GM21447 (cell line): ENCODE results near the gene AMBP.

ENCODE experiments used
- ATAC-seq: cut with Tn5 transposase; IDR thresholded peaks from one replicate; pipeline ENCODE4 v1.9.1; 2021; ENCODE audit not compliant: unreplicated experiment

Gene AMBP

DNA sequence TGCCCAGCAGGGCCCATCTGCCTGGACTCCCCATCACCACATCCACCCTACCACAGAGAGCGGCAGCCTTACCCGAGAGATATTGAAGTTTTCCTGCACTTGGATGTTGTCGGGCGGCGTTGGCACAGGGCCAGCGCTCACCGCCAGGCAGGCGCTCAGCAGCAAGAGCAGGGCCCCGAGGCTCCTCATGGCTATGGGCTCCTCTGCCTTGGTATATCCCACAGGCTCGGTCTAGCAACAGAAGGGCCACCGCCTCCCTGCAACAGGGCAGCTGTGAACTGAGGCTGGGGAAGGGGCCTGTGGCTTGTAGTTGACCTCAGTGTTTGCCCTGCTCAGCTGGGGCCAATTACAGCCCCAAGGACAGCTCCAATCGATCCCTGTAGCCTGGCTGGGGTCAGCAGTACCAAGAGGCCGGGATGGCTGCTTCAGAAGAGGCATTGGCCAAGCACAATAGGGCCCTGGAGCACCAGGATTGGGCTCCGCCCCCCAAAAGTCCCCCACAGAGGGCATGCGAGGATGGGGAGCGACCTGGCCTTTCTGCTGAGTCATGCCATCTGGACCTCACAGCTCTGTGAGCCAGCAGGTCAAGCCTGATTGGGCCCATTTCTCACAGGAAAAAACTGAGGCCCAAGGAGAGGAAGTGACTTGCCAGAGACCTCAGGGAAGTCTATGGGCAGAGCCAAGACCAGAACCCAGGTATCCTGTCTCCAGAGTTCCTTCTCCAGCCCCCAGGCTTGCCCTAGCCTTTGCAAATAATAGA lies at the start of gene AMBP:
TSS of gene AMBP (minus strand) at position 280 of the 760 bp plus-strand sequence. CDS start at position 189, 91 bp downstream.
- ATAC-seq, result no peak

DNA sequence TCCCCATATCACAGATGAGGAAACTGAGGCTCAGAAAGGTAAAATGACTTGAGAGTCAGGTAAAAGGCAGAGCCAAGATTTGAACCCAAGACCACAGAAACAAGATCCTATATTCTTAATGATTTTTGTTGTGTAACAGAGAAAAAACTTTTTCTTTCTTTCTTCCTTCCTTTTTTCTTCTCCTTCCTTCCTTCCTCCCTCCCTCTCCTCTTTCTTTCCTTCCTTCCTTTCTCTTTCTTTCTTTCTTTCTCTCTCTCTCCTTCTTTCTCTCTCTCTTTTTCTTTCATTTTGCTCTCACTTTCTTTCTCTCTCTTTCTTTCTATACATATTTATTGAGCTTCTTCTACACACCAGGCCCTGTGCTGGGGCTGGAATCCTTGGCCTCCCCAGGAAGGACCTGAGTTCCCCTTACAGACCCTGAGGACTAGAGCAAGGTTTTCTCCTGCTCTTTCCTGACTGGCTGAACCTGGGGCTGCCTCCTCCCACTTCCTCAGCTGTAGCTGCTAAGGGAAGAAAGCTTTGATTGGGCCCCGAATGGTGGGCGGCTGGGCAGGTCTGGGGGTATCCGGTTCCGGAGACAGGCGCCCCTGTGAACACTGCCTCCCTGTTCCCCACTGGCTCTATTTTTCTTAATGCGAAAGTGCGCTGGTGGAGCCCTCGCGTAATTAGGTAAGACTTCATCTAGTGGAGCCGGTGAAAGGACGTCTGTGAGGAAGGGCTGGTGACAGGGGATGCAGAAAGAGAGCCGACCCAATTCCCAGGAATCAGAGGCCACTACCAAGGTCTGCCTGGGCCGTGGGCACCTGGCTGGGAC lies 48.4 kb upstream of the AMBP start:
- no peak for ATAC-seq

DNA sequence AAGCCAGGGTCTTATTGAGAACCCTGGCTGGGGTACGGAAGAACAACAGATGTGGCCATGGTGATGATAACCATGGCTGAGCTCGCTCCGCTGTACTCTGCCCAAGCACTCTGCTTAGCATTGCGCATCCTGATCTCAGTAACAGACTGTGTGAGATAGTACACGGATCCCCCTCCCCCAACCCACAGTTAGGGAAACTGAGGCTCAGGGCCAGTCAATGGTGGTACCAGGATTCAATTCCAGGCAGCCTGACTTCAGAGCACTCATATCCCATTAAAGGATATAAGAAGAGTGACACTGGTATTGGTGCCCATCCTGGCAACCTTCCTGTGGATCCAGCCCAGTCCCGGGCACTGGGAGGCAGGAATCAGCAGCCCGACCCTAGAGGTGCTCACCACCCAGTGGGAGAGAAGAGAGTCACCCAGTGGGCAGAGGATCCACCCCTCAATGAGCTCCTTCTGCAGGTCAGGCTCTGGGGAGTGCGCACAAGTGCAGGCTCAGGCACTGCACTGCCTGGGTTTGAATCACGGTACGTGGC lies 47.4 kb upstream of the AMBP start:
- ATAC-seq, result no peak

DNA sequence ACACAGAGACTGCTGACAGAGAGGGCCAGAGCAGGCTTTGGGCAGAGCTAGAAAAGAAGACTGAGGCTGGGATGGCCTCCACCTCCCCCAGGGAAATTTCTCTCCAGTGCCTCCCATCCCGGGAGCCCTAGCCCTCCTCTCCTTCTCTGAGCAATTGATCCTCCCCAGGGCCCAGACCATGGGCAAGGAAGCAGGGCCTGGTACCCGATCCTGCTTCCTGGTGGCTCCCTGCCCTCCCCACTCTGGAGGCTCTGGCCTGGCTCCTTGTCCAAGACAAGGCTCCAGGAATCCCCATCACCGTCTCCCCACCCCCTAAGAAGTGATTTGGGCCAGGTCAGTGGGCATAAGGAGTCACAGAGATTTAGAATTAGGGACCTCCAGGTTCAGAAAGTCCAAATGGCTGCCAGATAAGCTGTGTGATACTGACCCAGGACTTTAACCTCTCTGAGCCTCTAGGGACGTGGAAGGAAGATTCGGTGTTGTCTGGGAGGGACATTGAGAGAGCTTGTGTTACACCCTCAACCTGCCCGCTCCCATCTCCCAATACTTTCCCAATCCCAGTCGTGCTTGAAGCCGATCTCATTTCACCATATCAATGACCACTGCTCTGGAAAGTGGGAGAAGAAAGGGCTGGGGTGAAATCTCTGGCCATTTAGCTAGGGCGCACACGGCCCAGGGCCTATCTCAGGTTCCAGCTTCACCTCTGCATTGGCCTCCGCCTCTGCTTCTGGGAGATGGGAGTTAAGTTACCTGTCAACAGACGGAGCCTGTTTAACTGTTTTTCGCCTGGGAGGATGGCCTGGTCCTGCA lies 46.8 kb upstream of the AMBP start:
- no peak for ATAC-seq

DNA sequence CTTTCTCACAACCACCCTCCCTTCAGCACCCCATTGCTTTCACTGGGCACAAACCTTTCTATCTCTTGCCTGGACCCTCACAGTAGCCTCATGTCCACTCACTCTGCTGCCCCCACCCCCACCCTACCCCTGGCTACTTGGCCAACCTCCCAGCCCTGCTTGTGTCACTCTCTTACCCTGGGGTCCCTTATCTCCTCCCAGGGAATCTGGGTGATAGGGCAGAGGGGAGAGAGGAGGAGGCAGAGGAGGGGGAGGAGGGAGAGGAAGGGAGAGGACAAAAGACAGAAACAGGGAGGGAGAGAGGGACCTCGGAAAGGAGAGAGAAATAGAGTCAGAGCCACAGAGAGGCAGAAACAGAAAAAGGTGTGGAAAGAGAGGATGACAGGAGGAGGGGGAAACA lies 46.0 kb upstream of the AMBP start:
- ATAC-seq, result no peak

DNA sequence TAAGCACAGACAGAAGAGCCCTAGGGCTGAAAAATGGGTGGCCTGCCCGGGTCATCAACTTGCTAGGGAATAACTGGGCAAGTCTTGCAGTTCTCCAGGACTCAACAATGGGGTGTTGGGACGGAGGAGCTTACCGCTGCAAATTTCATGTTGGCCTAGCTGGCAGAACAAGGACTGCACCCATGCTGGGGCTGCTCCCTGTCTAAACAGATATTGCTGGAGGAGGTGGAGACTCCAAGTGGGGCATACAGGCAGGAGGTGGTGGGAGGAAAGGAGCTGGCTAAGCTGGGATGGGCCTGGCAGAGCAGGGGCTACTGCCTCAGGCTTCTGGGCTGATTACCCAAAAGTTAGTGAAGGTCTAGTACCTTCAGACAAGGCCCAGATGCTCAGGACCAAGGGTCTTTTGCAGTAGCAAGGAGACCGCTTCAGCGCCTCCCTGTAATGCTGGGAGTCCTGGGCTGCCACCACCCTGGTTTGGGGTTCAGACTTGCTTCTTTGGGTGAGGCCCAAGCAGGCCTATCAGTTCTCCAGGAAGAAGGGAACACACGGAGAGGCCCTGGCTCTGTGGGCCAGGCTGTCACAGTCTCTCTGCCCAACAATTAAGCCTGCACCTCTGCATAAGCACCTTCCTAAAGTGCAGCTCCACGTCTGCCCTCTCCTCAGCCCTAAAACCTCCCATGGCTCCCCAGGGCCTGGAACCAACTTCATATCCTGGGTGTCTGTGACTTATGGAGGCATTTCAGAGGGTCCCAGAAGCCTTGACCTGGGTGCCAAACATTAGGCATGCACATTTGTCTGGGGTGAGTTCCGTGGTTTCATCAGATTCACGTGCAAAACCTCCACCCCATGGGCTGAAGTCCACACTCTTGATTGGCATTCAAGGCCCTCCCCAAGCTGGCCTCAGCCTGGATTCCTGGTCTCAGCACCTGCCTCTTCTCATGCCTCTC lies 45.2 kb upstream of the AMBP start:
- no peak for ATAC-seq

DNA sequence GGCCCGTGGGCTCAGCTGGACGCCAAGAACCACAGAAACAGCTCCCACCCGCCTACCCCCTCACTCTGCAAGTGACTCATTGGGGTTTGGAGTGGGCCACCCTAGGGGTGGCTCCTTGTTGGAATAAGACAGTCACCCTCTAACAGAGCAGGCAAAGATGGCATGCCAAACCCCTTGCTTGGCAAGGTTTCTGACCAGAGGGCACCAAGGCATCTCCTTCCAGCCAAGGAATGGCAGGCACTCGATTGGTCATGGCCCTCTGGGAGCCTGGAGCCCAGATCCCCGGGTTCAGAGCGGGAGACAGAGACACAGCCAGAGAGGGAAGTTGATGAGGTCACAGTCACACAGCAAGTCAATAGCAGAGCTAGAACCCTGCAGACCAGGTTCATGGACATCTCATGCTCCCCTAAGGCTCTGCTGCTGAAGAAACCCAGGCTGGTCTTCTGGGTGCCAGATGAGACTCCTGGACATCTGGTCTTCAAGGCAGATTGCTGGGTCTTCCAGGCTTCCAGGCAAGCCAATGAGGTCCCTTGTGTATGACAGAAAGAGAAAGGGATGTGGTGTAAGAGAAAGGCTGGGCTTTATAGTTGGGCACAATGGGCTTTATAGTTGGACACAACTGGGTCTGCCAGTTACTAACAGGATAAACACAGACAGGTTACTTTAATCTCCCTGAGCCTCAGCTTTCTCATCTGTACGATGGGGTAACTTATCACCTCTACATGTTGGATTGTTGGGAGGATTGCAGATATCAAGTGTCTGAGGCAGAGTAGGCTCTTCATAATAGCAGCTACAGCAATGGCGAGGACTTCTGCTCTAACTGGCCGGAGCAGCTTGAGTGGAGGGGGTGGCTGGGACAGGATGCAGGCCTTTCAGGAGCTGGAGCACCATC lies 44.3 kb upstream of the AMBP start:
- no peak for ATAC-seq

DNA sequence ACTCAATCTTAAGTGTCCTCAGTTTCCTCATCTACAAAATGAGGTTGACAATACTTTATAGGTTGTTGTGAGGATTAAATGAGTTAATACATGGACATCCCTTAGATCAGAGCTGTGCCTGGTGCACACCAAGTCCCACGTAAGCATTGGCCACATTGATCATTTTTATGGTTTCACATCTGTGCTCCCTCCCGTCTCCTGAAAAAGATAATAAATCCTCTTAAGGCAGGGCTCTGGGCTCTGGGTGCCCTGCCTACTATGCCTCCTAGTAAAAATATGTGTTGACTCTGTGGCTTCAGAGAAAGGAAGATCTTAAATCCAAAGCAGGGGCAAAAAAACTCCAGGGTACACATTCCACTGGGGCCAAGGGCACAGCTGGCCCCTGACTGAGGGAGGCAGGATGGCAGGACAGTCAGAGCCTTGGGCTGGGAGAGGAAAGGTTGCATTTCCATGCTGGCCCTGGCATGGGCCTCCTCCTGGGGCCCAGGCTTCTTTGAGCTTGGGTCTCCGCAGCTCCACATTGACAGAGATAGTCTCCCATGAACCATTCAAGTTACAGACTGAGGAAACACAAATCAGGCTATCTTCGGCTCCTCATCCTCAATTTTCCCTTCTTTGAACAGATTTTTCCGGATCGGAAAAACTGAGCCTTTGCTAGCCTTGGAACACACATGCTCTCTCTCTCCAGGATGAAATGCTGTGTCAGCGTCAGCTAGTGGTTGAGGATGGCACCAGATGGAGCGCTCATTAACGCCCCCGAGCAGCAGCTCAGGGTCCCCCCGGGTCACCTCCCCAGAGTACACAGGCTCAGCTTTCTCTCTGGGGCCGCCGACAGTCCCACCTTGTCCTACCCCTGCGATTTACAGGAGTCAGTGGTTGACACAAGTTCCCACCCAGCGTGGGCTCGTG lies 43.4 kb upstream of the AMBP start:
- no peak for ATAC-seq

DNA sequence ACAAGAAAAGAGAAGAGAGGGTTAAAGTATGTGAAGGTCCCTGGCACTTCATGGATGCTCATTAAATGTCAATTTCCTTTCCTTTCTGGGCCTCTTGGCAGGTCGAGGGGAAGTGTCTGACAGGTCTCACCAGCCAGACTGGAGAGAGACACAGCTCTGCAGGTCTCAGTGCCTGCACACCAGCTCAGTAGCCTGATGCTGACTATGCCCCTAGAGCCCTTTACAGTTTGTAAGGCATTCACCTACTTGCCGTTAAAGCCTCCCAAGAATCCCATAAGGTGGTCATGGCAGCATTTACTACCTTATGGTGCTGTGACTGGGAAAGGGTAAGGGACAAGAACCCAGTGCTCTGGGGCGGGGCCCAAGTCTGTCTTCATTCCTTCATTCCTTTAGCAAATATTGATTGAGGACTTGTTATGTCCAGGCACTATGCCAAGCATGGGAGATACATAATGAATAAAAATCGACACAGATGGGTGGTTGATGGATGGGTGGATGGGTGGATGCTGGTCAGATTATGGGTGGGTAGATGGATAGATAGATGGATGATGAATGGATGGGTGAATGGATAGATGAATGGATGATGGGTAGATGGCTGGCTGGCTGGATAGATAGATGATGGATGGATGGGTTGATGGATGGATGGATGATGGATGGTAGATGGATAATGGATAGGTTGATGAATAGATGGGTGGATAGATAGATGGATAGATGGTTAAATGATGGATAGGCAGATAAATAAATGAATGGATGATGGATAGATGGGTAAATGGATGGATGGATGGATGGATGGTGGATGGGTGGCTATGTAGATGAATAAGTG lies 42.3 kb upstream of the AMBP start:
- ATAC-seq, result no peak

DNA sequence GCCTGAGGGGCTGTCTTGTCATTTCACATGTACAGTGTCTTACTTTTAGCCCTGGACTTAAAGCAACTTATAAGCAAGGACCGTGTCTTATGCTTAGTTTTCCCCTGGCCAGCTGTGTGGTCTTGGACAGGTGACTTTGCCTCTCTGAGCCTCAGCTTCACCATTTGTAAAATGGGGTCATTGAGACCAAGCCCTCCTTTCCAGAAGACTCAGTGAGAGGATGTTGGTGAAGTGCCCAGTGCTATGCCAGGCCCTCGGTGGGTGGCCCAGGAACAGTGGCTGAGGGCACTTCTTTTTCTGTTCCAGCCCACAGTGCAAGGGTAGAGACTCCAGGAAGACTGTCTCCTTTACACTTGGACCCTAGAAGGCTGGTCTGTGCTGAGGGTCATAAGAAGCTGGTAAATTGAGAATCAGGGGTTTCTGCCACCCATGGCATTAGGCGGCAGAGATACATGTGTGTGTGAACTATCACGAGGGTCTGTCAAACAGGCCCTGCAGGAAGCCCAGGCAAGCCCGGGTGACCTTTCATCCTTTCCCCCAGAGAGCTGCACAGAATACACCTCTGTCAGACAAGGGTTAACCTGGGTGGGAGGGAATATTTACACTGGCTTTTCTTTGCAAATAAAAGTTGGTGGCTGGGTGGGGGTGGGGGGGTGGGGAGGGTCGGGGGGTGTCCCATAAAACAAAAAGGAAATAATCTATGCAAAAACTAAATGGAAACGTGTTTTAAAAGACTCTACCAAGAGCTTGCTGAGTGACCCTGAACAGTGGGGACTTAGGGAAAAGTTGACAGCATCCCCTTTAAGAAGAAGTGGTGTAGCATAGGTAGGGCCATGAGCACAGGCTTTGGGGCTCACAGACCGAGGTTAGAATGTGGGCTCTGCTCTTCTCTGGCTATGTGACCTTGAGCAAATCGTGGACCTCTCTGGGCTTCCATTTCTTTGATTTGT lies 41.4 kb upstream of the AMBP start:
- no peak for ATAC-seq

DNA sequence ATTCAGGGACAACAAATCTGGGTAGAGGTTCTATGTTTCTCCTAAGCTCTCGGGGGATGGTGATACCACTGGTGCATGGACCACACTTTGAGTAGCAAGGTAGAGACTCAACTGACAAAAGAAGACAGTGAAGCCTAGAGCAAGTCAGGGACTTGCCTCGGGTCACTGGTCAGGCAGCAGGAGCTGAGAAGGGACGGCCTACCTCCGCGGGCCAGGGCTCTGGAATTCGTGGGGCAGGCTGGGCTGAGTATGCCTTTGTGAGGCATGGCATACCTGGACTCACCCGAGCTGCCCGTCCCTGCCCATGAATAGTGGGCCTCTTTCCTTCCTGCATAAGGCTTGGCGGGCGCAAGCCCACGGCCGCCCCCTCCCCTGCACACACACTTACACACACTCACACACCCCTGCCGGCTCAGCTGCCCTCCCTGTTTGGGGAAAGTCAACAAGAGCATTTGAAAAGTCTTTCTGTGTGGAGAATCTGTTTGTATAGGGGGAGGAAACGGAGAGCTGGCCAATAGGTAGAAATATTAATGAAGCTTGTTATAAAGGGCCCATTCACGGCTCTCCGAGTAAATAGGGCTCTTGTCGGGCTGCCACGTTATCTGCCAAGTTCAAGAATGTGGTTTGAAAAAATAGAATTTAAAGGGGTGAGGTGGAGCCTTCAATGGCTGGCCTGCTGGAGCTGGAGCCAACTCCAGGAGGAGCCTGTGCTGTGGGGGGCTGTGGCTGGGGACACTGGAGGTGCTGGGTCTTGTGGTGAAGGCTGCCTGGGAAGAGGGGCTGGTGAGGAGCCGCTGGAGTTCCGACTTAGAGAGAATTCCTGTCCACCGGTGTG lies 40.1 kb upstream of the AMBP start:
- ATAC-seq, result no peak

DNA sequence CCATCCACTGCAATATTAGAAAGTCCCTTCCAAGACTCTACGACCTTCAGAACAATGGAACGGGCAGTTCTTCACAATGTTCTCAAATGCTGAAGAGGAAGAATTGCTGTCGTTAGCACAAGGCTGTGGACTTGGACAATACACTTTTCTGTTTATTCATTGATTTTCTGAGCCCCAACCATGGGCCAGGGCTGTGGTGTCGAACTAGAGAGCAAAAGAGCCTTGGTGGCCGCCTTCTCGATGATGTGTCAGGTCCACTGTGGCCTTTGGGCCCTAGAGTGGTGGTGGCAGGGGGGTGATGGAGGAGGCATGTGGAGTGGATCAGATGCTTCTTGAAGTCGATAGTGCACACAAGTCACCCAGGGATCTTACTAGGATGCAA lies 39.5 kb upstream of the AMBP start:
- no peak for ATAC-seq

DNA sequence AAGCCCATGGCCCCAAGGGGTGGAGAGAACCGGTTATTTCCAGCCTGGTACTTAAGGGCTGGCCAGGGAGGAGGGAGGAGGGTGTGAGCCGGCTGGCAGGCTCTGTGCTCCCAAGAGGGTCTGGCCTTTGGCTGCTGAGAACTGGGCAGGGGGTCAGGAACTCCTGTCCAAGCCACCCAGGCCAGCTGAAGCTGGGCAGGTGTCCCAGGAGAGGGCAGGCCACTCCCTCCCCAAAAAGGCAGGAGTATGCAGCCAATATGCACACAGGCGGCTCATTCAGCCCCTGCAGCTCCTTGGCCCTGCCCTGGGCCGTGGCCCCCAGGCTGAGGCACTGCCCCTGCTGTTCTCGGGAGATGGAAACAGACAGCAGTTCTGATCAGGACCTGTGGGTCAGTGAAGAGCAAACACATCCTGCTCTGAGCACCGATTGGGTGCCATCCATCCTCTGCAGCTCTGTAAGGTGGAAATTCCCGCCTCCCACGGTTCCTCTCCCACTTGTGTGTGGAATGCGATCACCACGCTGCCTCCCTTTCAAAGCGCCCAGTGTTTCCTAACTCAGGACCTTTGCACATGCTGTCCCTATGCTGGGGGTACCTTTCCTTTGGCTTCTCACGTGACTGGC lies 38.1 kb upstream of the AMBP start:
- no peak for ATAC-seq

DNA sequence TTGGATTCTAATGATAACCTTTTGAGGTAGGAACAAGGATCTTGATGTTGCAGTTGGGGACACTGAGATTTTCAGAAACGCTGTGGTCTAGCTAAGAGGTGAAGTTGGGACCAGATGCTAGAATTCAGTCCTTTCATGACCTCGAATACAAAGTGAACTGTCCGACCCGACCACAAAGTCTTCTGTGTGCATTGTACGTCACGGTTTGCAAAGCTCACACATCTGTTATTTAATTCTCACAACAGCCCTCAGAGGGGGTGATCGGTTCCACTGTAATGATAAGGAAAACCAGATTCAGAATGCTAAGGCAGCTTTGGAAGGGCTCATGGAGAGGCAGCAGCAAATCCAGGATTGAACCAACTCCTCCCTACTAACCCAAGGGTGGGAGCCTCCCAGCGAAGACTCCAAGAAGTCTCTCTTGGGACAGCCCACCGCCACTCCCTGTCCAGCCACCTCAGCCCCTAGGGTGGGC lies 37.6 kb upstream of the AMBP start:
- no peak for ATAC-seq

DNA sequence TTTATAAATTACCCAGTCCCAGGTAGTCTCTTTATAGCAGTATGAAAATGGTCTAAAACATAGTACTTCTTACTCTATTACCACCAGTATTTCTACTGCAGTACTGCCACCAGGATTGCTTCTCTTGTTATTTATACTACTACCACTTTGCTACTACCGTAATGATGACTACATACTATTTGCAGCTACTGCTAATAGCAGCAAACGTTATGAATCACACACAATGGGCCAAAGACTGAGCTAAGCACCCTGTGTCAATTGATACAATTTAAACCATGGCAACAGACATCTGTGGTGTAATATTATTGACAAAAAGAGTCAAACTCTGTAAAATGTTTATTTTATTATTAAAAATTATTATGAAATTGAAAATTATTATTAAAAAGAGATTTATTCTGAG lies 36.3 kb upstream of the AMBP start:
- ATAC-seq, result no peak
